Natural killer cell (primary cell): Measurements from ENCODE around the gene EPB41L4B. TPM values are rescaled to one million over a fixed set of nuclear protein-coding genes. Genes with fewer than 3 reads are reported as not detected.
A peak's percentile ranks its signal among the peaks of the same experiment; 100 is the strongest.

Source experiments
- ATAC-seq, 3 donors: fragments of 150-1000 bp in 2 of 3; fragments of 200-7000 bp in 1 of 3; cut with Tn5 transposase; 1 replicate in 1 of 3; 2 replicates in 2 of 3; pipeline ENCODE4 v1.10.0; 2021; ENCODE audit warnings: mild to moderate bottlenecking in 2 of 3, moderate library complexity in 2 of 3
- DNase-seq, 2 donors: peaks; one replicate each; pipeline versions ENCODE4 v3.0.0 to v3.0.0-alpha.2; 2013 to 2021; ENCODE audit warnings: mixed read lengths in 1 of 2
- H3K27ac ChIP-seq: one replicate; pipeline ENCODE4 v1.5.1; 2013; ENCODE audit warnings: mild to moderate bottlenecking, low read length
- H3K27me3 ChIP-seq: one replicate; pipeline ENCODE4 v1.6.1; 2013; ENCODE audit warnings: low read length; ENCODE audit not compliant: control insufficient read depth, insufficient read depth
- H3K36me3 ChIP-seq: one replicate; pipeline ENCODE4 v1.6.1; 2013; ENCODE audit warnings: low read length; ENCODE audit not compliant: control insufficient read depth, insufficient read depth
- H3K4me1 ChIP-seq: one replicate; pipeline ENCODE4 v1.6.1; 2013; ENCODE audit warnings: low read length; ENCODE audit not compliant: control insufficient read depth, insufficient read depth
- H3K4me3 ChIP-seq: one replicate; pipeline ENCODE4 v1.5.1; 2013; ENCODE audit warnings: low read length
- H3K9me3 ChIP-seq: one replicate; pipeline ENCODE4 v1.6.1; 2013; ENCODE audit warnings: low read length; ENCODE audit not compliant: control insufficient read depth, insufficient read depth
- H3K27ac Mint-ChIP-seq, 2 donors: one replicate each; pipeline ENCODE4 v1.8.0; 2022; ENCODE audit warnings: mild to moderate bottlenecking in 2 of 2, mixed read lengths in 2 of 2, moderate library complexity in 1 of 2
- H3K27me3 Mint-ChIP-seq, 2 donors: one replicate each; pipeline ENCODE4 v1.8.0; 2022; ENCODE audit warnings: low read depth in 2 of 2, mixed read lengths in 2 of 2
- H3K36me3 Mint-ChIP-seq: one replicate; pipeline ENCODE4 v1.8.0; 2022; ENCODE audit warnings: mixed read lengths
- H3K4me1 Mint-ChIP-seq, 2 donors: one replicate each; pipeline ENCODE4 v1.8.0; 2022; ENCODE audit warnings: mixed read lengths in 2 of 2
- H3K4me3 Mint-ChIP-seq: one replicate; pipeline ENCODE4 v1.8.0; 2022; ENCODE audit warnings: mild to moderate bottlenecking, moderate library complexity, mixed read lengths
- H3K9me3 Mint-ChIP-seq, 2 donors: one replicate each; pipeline ENCODE4 v1.8.0; 2022; ENCODE audit warnings: mixed read lengths in 2 of 2
- WGBS: methylation state at CpG from one replicate; pipeline ENCODE4 v1.1.7; 2013; ENCODE audit warnings: missing lambda C conversion rate; ENCODE audit not compliant: insufficient coverage; 5-methylcytosine and 5-hydroxymethylcytosine counted together
- intact Hi-C: fragments of 100-400 bp; cut with micrococcal nuclease; formaldehyde crosslinking; loops from one replicate; pipeline ENCODE4 v1.14.2; 2022
- total RNA-seq, 4 donors: library from RNA; stranded (reverse); fragments of 120-200 nt in 1 of 4; gene quantifications; one replicate each; pipeline versions ENCODE4 v1.2.3 to v1.2.4, GENCODE V29; 2013 to 2022
- TF ChIP-seq, protein P1 (sequence below): fragments of 200-600 bp; IDR thresholded peaks from one replicate; pipeline ENCODE4 v1.8.0; 2022; ENCODE audit warnings: antibody characterized with exemption

The EPB41L4B gene
- total RNA-seq, 3 donors from 2014 or later (not counting 1 experiment from before 2014, with no cell fraction given), result not detected

DNA sequence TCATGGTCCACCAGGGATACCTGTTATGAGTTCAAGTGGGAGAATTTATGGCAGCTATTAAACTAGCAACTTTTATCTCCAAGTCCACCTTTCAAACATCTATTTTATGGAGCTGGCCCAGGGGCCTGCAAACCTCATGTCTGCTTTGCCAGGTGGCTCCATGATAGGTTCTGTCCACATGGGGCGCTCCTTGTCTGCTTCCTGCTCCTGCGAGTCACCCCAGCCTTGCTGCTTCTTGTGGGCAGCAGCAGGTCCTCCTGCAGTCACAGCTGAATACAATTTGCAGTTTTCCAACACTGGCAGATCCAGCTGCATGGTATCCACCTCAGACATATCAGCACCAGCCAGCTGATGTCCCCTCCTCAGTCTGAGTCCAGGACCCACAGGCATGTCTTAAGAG lies 114.2 kb downstream of the EPB41L4B start:
- Histone ChIP-seq H3K27me3 (no peaks in the 10 kb centered on the region), H3K27ac (no peak overlapping the region), H3K4me1 (no peaks in the 10 kb centered on the region), H3K36me3 (no peaks in the 10 kb centered on the region), H3K9me3 (no peaks in the 10 kb centered on the region), H3K4me3 (no peak overlapping the region)
- Mint-ChIP-seq H3K4me3 (no peak overlapping the region), H3K9me3 (no peaks in the 10 kb centered on the region), H3K27me3 (peaks cover 6 to 8% of the 10 kb centered on the region in 2 donors), H3K36me3 (no peaks in the 10 kb centered on the region), H3K27ac (no peak overlapping the region), H3K4me1 (no peaks in the 10 kb centered on the region)
- intact Hi-C loops, result no loop called here
- WGBS, result 52% methylated on average over 2 of the region's 2 CpGs
- TF ChIP-seq, protein P1, sequence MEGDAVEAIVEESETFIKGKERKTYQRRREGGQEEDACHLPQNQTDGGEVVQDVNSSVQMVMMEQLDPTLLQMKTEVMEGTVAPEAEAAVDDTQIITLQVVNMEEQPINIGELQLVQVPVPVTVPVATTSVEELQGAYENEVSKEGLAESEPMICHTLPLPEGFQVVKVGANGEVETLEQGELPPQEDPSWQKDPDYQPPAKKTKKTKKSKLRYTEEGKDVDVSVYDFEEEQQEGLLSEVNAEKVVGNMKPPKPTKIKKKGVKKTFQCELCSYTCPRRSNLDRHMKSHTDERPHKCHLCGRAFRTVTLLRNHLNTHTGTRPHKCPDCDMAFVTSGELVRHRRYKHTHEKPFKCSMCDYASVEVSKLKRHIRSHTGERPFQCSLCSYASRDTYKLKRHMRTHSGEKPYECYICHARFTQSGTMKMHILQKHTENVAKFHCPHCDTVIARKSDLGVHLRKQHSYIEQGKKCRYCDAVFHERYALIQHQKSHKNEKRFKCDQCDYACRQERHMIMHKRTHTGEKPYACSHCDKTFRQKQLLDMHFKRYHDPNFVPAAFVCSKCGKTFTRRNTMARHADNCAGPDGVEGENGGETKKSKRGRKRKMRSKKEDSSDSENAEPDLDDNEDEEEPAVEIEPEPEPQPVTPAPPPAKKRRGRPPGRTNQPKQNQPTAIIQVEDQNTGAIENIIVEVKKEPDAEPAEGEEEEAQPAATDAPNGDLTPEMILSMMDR, result no peak
- DNase-seq (no peak), ATAC-seq (no peak)

DNA sequence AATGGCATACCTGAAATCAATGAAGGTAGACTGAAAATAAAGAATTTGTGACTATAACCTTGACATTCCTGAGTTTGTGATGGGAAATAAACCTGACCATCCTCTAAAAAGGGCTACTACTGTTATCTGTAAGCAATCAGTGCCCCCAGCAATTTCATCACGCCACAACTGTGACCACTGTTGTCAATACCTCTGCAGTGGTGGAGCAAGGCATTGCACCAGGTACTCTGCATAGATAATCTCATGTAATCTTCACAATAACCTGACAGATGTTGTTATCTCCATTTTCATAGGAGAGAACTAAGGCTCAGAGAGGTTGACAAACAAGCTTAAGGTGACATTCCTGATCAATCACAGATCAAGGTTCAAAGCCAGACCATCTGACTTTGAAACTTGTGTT lies 115.3 kb downstream of the EPB41L4B start:
- no peak overlapping the region for H3K27ac Mint-ChIP-seq
- WGBS, result 68% methylated on average over 1 of the region's 1 CpG
- intact Hi-C loops, result no loop called here
- no peak for DNase-seq
- peaks cover 2 to 9% of the 10 kb centered on the region in 2 donors for H3K27me3 Mint-ChIP-seq
- TF ChIP-seq, protein P1, result no peak
- Histone ChIP-seq H3K27ac (no peak overlapping the region), H3K36me3 (no peaks in the 10 kb centered on the region), H3K9me3 (no peaks in the 10 kb centered on the region), H3K4me3 (no peak overlapping the region), H3K27me3 (no peaks in the 10 kb centered on the region), H3K4me1 (no peaks in the 10 kb centered on the region)
- no peaks in the 10 kb centered on the region for H3K9me3 Mint-ChIP-seq
- H3K36me3 Mint-ChIP-seq, result no peaks in the 10 kb centered on the region
- no peaks in the 10 kb centered on the region for H3K4me1 Mint-ChIP-seq
- H3K4me3 Mint-ChIP-seq, result no peak overlapping the region
- no peak for ATAC-seq

DNA sequence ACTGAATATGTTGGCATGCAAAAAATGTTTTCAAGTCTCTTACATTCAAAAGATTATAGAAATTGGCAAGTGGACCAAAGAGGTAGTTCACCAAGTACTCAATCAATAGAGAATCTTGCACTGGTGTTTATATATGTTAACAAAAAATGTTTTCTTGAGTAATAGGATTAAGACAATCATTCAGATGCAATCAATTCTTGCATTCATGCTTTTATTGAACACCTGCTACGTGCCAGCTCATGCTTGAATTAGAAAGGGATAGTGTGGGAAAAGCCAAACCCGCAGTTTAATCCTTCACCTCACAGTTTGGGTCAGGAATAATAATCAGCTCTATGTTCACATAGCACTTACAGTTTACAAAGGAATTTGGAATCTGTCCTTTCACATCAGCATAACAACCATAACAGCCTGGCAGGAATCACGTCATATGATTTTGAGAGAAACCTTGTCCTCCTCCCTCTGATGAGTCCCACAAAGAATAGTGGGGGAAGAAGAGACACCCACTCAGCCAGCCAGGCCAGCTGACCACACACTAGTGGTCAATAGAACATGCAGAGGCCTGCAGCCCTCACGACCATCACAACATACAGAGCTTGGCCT lies 117.0 kb downstream of the EPB41L4B start:
- DNase-seq, result no peak
- no peaks in the 10 kb centered on the region for H3K4me1 Mint-ChIP-seq
- no peak overlapping the region for H3K27ac Mint-ChIP-seq
- ATAC-seq, result peak in 1 of 3 donors; percentile 14
- no peaks in the 10 kb centered on the region for H3K9me3 Mint-ChIP-seq
- H3K27ac ChIP-seq, result no peak overlapping the region
- H3K4me3 ChIP-seq, result no peak overlapping the region
- no peak overlapping the region for H3K4me3 Mint-ChIP-seq
- WGBS, result 80% methylated on average over 4 of the region's 4 CpGs
- H3K27me3 ChIP-seq, result no peaks in the 10 kb centered on the region
- H3K36me3 ChIP-seq, result no peaks in the 10 kb centered on the region
- H3K36me3 Mint-ChIP-seq, result no peaks in the 10 kb centered on the region
- TF ChIP-seq, protein P1, result no peak
- H3K27me3 Mint-ChIP-seq, result peaks cover 0 to 9% of the 10 kb centered on the region in 2 donors
- no peaks in the 10 kb centered on the region for H3K4me1 ChIP-seq
- no peaks in the 10 kb centered on the region for H3K9me3 ChIP-seq
- intact Hi-C loops, result no loop called here

DNA sequence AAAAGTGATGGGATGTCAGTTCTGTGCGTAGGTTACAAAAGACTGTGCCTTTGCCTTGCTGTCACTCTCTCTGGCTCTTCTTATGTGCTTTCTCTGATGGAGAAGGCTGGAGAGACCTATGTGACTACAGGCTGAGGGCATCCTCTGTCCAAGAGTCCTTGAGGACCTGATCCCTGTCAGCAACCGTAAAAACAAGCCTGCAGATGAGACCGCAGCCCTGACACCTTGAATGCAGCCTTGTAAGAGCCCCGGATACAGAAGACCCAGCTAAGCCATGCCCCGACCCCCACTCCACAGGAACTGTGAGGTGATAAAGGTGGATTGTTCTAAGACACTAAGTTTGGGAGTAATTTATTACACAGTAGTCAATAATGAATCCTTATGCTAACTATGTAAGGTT lies 121.2 kb downstream of the EPB41L4B start:
- 94% methylated on average over 4 of the region's 5 CpGs for WGBS
- H3K4me3 Mint-ChIP-seq, result no peak overlapping the region
- DNase-seq (no peak), ATAC-seq (no peak)
- H3K9me3 Mint-ChIP-seq, result no peaks in the 10 kb centered on the region
- Histone ChIP-seq H3K36me3 (no peaks in the 10 kb centered on the region), H3K4me1 (no peaks in the 10 kb centered on the region), H3K27ac (no peak overlapping the region), H3K4me3 (no peak overlapping the region), H3K9me3 (no peaks in the 10 kb centered on the region), H3K27me3 (no peaks in the 10 kb centered on the region)
- intact Hi-C loops, result no loop called here
- no peak overlapping the region for H3K27ac Mint-ChIP-seq
- no peaks in the 10 kb centered on the region for H3K4me1 Mint-ChIP-seq
- TF ChIP-seq, protein P1, result no peak
- H3K36me3 Mint-ChIP-seq, result no peaks in the 10 kb centered on the region
- peaks cover 0 to 9% of the 10 kb centered on the region in 2 donors for H3K27me3 Mint-ChIP-seq
